ENCODE measurements around the gene GRK4. TPM values are rescaled to one million over a fixed set of nuclear protein-coding genes. Genes with fewer than 3 reads are reported as not detected.

The GRK4 gene
- total and polyA plus RNA-seq, 10 of the 15 experiments (the other 5 are each of a cell fraction or from before 2014, with no cell fraction given): 1.1 to 4.0 (median 2.5) TPM

- no peak for TF ChIP-seq DPF2 (IDR thresholded peaks at IDR 0.05)
- no peak for TF ChIP-seq E2F8 (IDR thresholded peaks at IDR 0.05; ENCODE audit: low read depth, partially characterized antibody)
- no peak for TF ChIP-seq STAT3 (IDR thresholded peaks at IDR 0.05; ENCODE audit: low read depth, low read length)
- TF ChIP-seq CHD4 (IDR thresholded peaks at IDR 0.05): no peak
- TF ChIP-seq NFIC (IDR thresholded peaks at IDR 0.05; ENCODE audit: low read depth, low read length): no peak
- TF ChIP-seq ZBED1 (IDR thresholded peaks at IDR 0.05; ENCODE audit: borderline replicate concordance): no peak; the same call in 1 of the 2 replicates
- no peak for TF ChIP-seq STAT1 (conservative IDR thresholded peaks at IDR 0.05)
- TF ChIP-seq TCF12 (IDR thresholded peaks at IDR 0.05; ENCODE audit: low read depth, low read length): no peak
- no peak for TF ChIP-seq KDM1A (IDR thresholded peaks at IDR 0.05; ENCODE audit: borderline replicate concordance)
- TF ChIP-seq IKZF1 (conservative IDR thresholded peaks at IDR 0.05): 0 out of 2 replicates have a peak, but pooled peaks have one; percentile 12
- TF ChIP-seq CREB1 (IDR thresholded peaks at IDR 0.05; ENCODE audit: low read depth): no peak
- peak; percentile 30; the same call in 1 of the 2 replicates for TF ChIP-seq TAF1 (IDR thresholded peaks at IDR 0.05; ENCODE audit: borderline replicate concordance, low read depth, low read length)
- no peak for TF ChIP-seq WRNIP1 (IDR thresholded peaks at IDR 0.05; ENCODE audit: borderline replicate concordance, low read depth, low read length)
- no peak for TF ChIP-seq ZBTB33 (IDR thresholded peaks at IDR 0.05)
- no peak for TF ChIP-seq CBFB (IDR thresholded peaks at IDR 0.05; ENCODE audit: low read depth)
- TF ChIP-seq NR2C2 (IDR thresholded peaks at IDR 0.05; ENCODE audit: borderline replicate concordance, control insufficient read depth, insufficient read length, low read depth): no peak
- no peak for TF ChIP-seq BCL3 (IDR thresholded peaks at IDR 0.05; ENCODE audit: borderline replicate concordance, insufficient read depth, low read depth, low read length, poor library complexity, severe bottlenecking)
- no peak for TF ChIP-seq PAX8 (IDR thresholded peaks at IDR 0.05)
- TF ChIP-seq, protein P1, sequence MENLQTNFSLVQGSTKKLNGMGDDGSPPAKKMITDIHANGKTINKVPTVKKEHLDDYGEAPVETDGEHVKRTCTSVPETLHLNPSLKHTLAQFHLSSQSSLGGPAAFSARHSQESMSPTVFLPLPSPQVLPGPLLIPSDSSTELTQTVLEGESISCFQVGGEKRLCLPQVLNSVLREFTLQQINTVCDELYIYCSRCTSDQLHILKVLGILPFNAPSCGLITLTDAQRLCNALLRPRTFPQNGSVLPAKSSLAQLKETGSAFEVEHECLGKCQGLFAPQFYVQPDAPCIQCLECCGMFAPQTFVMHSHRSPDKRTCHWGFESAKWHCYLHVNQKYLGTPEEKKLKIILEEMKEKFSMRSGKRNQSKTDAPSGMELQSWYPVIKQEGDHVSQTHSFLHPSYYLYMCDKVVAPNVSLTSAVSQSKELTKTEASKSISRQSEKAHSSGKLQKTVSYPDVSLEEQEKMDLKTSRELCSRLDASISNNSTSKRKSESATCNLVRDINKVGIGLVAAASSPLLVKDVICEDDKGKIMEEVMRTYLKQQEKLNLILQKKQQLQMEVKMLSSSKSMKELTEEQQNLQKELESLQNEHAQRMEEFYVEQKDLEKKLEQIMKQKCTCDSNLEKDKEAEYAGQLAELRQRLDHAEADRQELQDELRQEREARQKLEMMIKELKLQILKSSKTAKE (IDR thresholded peaks at IDR 0.05; ENCODE audit: low read depth, poor library complexity, severe bottlenecking): no peak
- no peak for TF ChIP-seq NR2F1 (conservative IDR thresholded peaks at IDR 0.05)
- peak; percentile 25; the same call in 1 of the 2 replicates for TF ChIP-seq SPI1 (IDR thresholded peaks at IDR 0.05; ENCODE audit: borderline replicate concordance, insufficient read depth, low read depth, low read length)
- TF ChIP-seq RUNX3 (IDR thresholded peaks at IDR 0.05; ENCODE audit: low read length): no peak
- no peak for TF ChIP-seq RBBP5 (conservative IDR thresholded peaks at IDR 0.05)
- no peak for TF ChIP-seq JUND (IDR thresholded peaks at IDR 0.05; ENCODE audit: low read depth, low read length)
- no peak for TF ChIP-seq NBN (IDR thresholded peaks at IDR 0.05)
- TF ChIP-seq ZNF622 (IDR thresholded peaks at IDR 0.05): no peak
Observed at GRCh38 chr4:3079694-3080123, 116.3 kb downstream of the GRK4 start (continued).
